Glomerular visceral epithelial cell (primary cell): ENCODE measurements around the gene BICDL1.
A peak's percentile ranks its signal among the peaks of the same experiment; 100 is the strongest.

Experiments used
- DNase-seq: peaks from one replicate; pipeline ENCODE4 v3.0.0-alpha.2; 2016; ENCODE audit errors: extremely low spot score

BICDL1 gene

DNA sequence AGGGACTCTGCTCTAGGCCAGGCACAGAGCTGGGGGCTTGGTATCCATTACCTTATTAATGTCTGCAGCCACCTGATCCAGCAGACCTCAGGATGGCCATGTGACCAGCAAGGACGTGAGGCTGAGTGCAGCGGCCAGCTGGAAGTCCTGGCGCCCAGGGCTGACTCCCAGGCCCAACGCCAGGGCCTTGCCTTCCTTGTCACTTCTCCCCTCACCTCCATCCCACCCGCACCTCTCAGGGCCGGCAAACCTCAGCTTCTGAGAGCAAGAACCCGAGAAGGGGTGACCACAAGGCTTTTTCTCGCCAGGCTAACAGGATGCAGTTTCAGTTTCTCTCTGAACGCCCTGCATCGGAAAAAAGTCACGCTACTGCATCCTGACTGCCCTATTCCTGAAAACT is 112.1 kb downstream of the BICDL1 start:
- no peak for DNase-seq

GRCh38 chr12:120101617-120102016 is 112.6 kb downstream of the BICDL1 start:
- no peak for DNase-seq

GRCh38 chr12:120102189-120103043 is 113.4 kb downstream of the BICDL1 start:
- DNase-seq, result no peak

DNA sequence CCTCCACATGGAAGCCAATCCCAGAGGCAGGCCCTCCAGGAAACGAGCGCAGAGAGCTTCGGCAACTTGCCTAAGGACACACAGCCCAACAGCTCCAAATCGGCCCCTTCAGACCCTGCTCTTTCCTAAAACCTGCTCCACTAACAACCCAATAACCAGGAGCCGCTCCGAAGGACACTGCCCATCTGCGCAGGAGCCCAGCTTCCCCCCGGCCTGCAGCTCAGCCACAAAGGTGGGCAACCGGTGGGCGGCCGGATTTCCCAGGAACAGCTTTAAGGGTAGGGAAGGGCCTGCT is 114.0 kb downstream of the BICDL1 start:
- no peak for DNase-seq

DNA sequence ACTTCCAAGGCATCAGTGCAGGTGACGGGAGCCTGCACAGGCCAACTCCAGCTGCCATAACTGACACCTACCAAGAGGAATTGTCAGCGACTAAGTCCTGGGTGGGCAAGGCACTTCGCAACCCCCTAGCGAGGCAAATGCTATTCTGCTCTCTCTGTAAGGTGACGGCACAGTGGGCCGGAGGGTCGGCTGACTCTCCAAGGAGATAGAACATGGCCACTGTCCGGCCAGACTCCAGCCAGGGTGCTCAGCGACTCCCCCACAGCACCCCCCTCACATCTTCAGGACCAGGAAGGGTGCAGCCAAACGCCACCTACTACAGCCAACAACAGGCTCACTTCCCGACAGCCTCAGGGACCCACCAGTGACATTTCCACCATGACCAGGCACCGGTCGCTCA is 114.3 kb downstream of the BICDL1 start:
- DNase-seq, result no peak

GRCh38 chr12:120106151-120106550 is 117.1 kb downstream of the BICDL1 start:
- DNase-seq, result no peak

DNA sequence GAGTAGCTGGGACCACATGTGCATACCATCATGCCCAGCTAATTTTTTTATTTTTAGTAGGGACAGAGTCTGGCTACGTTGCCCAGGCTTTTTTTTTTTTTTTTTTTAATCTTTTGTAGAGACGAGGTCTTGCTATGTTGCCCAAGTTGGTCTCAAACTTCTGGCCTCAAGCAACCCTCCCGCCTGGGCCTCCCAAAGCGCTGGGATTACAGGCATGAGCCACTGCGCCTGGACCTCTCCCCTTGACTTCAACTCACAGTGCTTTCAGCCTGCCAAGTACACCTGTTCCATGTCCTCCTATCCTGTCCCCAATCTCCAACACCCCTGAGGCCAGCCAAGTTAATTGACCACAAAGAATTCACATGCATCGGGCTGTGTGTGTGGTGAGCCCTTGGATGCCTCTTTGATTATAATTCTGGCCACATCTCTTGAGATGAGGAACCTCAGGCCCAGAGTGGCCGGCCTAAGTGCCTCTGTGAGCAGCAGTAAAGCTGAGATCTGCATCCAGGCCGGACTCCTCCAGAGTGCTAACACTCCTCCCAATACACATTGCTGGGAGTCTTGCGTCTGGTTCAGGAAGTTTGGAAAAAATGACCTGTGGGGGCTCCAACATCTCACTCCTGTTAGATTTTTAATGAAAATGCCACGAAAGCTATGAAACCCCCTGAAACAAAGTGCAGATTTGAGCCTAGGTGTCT is 120.7 kb downstream of the BICDL1 start:
- no peak for DNase-seq

- DNase-seq, result no peak
These were observed 121.8 kb downstream of the BICDL1 start for GRCh38 chr12:120110550-120111501.

- DNase-seq, result peak; percentile 32
These were observed 126.0 kb downstream of the BICDL1 start for GRCh38 chr12:120115066-120115465.

GRCh38 chr12:120115692-120116440 is 126.8 kb downstream of the BICDL1 start:
- peak; percentile 22 for DNase-seq

DNA sequence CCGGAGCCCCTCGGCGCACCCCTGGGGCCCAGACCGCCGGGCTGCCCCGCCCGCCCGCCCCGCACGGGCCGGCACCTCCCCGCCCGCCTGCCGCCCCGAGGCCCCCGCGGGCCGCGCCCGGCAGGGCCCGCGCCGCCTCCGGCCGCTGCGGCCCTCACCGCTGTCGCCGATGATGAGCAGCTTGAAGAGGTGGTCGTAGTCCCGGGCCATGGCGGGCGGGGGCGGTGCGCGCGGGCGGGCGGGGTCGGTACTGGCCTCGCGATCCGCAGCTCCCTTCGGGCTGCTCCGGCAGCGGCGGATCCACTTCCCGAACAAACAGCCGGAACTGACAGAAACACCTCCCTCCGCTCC is 127.4 kb downstream of the BICDL1 start, which contains the start of gene RAB35:
TSS of gene RAB35 (minus strand) at position 313 of the 351 bp plus-strand sequence. CDS start at position 210, 103 bp downstream.
- DNase-seq, result no peak

GRCh38 chr12:120116792-120117651 is 128.0 kb downstream of the BICDL1 start:
- DNase-seq, result peak; percentile 96

- DNase-seq, result no peak
These were observed 128.9 kb downstream of the BICDL1 start for GRCh38 chr12:120117961-120118320.

DNA sequence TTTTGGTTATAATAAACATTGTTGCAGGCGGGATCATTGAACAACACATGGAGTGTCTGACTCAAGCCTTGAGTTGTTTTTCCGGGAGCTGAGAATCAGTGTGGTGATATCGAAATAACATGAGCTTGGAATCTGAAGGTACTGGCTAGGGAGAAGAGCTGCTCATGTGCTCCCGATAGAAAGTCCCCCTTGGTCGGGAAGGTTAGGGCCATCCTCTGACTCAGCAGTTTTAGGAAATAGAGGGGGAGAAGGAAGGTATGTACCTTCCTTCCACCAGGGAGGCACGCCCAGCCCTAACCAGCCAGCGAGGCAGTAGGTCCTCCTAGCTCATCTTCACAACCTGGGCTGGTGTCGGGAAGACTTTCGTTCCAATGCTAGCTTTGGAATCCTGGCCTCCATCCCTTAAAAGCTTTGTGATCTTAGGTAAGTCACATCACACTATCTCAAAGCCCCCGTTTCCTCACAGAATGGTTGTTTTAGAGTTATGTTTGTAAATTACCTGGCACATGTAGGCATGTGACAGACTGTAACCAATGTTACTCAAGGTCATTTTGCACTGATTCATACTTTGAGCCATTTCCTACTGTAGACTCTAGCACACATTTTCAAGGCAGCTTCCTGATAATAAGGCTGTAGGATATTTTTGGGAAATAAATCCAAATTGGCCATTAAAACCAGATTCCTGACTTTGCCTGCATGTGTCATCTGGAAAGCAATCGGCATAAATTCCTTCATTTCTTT is 129.5 kb downstream of the BICDL1 start:
- DNase-seq, result no peak

DNA sequence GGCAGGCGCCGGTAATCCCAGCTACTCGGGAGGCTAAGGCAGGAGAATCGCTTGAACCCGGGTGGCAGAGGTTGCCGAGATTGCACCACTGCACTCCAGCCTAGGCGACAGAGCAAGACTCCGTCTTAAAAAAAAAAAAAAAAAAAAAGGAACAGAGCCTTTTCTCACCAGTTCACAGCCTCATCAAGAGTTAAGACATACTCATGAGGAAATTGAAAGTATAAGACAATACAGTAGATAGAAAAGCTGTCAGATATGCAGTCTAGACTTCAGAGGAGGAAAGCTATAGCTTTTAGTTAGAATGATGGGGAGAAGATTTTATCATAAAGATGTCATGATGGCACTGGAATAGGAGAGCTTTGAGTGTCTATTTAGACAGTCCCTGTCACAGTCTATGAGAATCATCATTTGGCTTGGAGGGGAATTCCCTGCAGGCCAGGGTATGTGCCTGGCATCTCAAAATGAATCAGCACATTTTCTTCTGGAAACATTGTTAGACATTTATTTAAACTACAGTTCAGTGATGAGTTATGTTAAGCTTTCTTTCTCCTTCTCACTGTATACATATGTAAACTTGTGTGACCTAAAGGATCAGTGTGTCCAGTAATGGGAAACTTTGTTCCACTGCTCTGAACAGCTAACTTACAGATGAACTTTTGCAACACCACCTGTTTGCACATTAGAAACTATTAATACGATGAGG is 130.4 kb downstream of the BICDL1 start:
- DNase-seq, result peak; percentile 39

DNA sequence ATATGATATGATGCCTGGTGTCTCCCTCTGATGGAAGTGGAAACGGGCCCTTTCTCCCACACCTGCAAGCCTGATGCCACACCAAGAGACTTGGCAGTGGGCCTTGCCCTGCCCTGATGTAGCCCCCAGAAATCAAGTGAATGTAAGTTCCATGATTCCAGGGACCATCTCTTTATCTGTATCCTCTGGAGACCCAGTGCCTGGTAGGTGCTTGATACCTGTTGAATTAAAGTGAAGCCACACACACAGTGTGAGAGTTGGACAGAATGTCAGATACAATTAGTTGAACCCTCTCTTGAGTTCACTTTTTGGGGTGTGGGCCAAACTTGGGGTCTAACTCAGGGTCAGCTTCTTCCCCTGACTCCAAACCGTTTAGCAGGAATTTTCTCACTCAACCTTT is 132.3 kb downstream of the BICDL1 start:
- DNase-seq, result no peak

DNA sequence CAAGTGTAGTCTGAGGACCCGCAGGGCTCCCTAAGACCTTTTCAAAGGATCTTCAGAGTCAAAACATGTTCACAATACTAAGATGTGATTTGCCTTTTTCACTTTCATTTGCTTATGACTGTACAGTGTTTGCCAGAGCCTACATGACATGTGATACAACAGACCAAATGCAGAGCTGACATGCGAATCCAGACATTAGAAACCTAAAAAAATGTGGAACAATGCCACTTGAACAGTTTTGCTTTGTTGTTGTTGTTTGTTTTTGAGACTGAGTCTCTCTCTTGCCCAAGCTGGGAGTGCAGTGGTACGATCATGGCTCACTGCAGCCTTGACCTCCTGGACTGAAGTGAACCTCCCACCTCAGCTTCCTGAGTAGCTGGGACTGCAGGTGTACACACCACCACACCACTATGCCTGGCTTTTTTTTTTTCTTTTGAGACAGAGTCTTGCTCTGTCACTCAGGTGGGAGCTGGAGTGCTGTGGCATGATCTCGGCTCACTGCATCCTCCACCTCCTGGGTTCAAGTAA is 132.8 kb downstream of the BICDL1 start:
- no peak for DNase-seq

- DNase-seq, result no peak
These were observed 136.0 kb downstream of the BICDL1 start for GRCh38 chr12:120125029-120125428.
